Stimulated activated CD4-positive, alpha-beta T cell treated with anti-CD3 and anti-CD28 coated beads, Interleukin-1b, Interleukin-23, amount 100 ng/mL, for 48 hours (primary cell): Measurements from ENCODE around the gene ARHGAP9.

ENCODE experiments used
- DNase-seq: peaks from one replicate; pipeline ENCODE4 v3.0.0-alpha.2; 2020

ARHGAP9 gene

DNA sequence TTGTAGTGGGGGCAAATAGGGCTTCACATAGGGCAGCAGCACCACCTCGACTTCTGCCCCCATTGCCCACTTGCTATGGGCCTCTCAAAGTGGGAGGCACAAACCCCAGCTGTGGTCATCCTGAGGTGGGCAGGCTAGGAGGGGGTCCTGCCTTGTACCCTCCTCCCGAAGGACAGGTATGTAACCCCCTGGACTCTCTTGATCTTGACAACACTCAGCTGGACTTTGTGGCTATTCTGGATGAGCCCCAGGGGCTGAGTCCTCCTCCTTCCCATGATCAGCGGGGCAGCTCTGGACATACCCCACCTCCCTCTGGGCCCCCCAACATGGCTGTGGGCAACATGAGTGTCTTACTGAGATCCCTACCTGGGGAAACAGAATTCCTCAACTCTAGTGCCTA lies 8.0 kb downstream of the ARHGAP9 start:
- no peak for DNase-seq

DNA sequence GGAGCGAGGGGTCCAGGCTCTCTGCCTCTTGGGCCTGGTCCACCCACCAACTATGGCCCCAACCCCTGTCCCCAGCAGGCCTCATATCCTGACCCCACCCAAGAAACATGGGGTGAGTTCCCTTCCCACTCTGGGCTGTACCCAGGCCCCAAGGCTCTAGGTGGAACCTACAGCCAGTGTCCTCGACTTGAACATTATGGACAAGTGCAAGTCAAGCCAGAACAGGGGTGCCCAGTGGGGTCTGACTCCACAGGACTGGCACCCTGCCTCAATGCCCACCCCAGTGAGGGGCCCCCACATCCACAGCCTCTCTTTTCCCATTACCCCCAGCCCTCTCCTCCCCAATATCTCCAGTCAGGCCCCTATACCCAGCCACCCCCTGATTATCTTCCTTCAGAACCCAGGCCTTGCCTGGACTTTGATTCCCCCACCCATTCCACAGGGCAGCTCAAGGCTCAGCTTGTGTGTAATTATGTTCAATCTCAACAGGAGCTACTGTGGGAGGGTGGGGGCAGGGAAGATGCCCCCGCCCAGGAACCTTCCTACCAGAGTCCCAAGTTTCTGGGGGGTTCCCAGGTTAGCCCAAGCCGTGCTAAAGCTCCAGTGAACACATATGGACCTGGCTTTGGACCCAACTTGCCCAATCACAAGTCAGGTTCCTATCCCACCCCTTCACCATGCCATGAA lies 8.6 kb downstream of the ARHGAP9 start:
- no peak for DNase-seq

DNA sequence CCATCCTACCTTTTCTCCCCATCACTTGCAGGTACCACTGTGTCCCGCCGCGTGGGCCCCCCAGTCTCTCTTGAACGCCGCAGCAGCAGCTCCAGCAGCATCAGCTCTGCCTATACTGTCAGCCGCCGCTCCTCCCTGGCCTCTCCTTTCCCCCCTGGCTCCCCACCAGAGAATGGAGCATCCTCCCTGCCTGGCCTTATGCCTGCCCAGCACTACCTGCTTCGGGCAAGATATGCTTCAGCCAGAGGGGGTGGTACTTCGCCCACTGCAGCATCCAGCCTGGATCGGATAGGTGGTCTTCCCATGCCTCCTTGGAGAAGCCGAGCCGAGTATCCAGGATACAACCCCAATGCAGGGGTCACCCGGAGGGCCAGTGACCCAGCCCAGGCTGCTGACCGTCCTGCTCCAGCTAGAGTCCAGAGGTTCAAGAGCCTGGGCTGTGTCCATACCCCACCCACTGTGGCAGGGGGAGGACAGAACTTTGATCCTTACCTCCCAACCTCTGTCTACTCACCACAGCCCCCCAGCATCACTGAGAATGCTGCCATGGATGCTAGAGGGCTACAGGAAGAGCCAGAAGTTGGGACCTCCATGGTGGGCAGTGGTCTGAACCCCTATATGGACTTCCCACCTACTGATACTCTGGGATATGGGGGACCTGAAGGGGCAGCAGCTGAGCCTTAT lies 9.2 kb downstream of the ARHGAP9 start:
- no peak for DNase-seq

DNA sequence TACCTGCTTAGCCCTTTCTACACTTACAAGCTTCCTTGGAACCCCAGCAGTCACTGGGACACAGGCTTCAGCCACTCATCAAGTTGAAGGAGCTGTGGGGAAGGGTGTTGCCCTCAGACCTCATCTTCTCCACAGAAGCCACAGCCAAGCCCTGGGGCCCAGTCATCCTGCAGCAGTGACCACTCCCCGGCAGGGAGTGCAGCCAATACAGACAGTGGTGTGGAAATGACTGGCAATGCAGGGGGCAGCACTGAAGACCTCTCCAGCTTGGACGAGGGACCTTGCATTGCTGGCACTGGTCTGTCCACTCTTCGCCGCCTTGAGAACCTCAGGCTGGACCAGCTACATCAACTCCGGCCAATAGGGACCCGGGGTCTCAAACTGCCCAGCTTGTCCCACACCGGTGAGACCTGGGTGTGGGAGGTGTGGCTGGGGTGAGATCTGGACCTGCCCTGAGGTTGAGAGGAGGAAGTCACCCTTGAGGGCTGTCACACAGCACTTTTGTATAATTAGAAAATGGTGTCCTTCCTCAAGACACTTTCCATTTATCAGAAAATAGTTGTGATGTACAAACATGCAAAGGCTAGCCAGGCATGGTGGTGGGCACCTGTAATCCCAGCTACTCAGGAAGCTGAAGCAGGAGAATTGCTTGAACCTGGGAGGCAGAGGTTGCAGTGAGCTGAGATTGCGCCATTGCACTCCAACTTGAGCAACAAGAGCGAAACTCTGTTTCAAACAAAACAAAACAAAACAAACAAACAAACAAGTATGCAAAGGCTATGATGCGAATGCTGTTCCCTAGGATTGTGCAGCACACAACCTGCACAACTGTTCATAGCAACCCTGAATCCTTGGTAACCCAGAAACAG lies 10.1 kb downstream of the ARHGAP9 start:
- DNase-seq, result no peak

DNA sequence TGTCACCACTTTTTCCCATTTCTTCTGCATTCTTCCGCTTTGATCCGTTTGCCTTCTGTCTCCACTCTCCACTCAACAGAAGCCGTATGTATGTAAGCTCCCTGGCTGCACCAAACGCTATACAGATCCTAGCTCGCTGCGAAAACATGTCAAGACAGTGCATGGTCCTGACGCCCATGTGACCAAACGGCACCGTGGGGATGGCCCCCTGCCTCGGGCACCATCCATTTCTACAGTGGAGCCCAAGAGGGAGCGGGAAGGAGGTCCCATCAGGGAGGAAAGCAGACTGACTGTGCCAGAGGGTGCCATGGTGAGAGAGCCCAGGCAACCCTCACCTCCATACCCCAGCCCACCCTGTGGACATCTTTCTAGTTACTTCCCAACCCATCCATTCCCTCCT lies 11.8 kb downstream of the ARHGAP9 start:
- DNase-seq, result no peak

DNA sequence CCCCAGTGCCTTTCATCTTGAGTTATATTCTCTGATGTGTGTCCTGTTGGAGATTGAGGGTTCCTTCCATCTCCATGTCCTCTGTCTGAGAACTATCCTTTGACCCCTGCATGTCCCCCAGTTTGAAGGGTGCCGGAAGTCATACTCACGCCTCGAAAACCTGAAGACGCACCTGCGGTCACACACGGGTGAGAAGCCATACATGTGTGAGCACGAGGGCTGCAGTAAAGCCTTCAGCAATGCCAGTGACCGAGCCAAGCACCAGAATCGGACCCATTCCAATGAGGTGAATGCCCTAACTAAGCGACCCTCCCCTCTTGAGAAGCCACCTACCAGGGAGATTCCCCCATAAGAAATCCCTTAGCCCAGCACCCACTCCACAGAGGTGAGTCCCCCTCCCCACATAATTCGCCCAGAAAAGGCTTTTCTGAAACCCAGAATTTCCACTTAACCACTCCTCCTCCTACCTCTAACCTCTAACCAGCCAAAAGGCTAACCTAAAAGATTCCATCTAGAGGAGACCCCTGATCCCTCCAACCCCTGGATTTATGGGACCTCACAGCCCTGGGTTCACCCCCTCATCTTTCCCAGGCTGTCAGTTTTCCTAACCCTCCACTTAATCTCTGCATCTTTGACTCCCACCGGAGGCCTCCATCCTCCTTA lies 12.3 kb downstream of the ARHGAP9 start:
- DNase-seq, result no peak

DNA sequence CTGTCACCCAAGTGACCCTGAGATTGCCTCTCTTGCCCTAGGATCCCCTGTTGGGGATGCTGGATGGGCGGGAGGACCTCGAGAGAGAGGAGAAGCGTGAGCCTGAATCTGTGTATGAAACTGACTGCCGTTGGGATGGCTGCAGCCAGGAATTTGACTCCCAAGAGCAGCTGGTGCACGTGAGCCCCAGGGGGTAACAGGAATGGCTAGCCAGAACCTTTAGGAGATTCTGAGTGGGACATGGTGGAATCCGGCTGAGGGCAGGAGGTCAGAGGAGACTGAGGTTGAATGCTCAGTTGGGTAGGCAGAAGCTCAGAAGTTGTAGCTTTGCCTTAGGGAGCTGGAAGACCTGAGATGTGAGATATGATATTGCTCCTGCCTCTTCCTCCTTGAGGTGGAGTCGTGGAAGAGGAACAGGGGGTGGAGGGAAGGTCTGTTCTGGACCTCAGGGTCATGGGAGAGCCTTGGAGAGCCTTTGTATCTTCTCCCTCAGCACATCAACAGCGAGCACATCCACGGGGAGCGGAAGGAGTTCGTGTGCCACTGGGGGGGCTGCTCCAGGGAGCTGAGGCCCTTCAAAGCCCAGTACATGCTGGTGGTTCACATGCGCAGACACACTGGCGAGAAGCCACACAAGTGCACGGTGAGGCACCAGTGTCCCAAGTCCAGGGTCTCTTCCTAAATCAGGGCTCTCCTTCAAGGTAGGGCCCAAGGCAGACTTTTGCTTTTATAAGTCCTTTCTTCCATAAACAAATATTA lies 13.7 kb downstream of the ARHGAP9 start:
- DNase-seq, result no peak

DNA sequence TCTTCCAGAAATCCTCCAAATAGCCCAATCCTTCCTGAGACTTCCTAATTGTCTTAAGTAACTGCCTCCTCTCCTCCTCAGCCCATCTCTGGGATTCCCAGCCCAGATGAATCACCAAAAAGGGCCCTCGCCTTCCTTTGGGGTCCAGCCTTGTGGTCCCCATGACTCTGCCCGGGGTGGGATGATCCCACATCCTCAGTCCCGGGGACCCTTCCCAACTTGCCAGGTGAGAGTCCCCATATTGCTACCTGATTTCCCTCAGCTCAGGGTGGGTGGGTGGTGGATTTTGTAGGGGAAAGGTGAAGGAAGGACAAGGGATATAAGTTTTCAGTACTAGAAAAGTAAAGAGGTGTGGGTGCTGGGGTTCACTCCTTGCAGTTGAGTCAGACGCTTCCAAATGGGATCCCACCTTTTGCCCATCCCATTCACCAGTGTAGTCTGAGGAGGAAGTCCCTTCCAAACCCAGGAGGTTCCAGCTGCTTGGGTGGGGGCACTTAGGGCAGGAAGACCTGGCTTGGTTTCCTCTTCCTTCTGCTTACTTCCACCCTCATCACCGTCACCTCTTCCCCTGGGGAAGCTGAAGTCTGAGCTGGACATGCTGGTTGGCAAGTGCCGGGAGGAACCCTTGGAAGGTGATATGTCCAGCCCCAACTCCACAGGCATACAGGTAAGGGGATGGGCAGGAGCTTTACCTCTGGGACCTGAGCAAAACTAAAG lies 14.5 kb downstream of the ARHGAP9 start:
- DNase-seq, result no peak

DNA sequence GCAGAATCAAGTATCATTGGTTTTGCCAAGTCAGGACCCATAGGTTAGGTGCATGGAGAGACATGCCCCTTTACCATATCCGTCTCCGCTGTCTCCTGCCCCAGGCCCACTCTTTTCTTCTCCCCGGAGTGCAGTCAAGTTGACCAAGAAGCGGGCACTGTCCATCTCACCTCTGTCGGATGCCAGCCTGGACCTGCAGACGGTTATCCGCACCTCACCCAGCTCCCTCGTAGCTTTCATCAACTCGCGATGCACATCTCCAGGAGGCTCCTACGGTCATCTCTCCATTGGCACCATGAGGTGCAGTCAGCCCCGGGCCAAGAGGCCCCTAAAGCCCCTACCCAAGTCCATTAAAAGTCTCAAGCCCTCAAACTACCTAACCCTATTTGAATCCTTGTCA lies 15.1 kb downstream of the ARHGAP9 start:
- DNase-seq, result no peak

DNA sequence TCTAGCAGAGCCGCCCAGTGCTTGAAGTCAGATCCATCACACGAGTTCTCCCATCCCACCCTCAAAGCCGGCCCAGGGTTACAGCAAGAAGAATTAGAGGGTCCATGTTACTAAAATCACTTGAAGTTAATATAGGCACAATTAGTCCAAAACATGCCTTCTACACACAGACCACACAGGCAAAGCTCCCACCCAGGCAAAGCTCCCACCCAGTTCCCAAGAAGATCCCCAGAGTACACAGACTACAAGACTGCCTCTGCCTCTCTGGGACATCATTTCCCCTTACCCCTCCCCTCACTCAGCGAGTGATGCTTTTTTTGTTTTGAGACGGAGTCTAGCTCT lies 16.8 kb downstream of the ARHGAP9 start:
- no peak for DNase-seq

DNA sequence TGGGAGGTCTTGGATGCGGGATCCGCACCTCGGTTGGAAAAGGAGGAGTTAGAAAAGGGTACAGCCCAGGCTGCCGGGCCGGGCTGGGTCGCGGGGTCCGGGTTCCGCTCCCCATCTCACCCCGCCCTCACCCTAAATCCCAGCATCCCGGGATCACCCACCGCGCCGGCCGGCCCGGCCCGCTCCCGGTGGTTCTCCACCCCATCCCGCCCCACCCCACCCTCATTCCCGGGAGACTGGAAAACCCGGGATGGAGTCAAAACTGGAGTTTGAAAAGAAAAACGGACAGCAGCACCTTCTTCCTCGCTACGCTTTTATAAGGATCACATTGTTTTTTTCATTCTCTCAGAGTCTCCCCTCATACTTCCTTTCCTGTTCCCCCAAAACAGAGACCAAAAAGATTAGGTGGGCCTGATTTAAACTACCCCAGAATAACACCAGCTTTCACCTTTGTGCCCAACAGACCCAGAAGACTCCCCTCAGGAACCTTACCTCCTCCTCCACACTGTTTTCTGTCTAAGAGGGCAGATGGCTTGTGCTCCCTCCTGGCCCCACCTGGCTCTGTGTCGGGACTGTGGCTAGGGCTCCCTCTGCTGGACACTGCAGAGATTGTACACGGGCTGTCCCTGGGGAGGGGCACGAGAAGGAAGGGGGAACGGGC lies 17.3 kb downstream of the ARHGAP9 start:
- DNase-seq, result peak; percentile 92

DNA sequence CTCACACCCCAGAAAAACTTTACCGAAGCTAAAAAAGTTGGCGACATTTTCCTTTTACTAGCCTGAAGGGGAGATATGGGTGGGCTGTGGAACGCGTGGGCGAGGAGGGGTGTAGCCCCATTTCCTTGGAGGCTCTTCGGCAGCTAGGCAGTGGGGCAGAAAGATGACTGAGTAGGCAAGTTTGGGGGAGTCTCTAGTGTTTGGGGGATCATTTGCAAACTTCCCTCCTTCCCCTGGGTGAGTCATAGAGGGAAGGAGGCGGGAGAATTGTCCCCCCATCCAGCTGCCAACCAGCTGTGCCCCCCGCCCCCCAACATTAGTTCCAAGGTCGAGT lies 17.8 kb downstream of the ARHGAP9 start:
- DNase-seq, result no peak

DNA sequence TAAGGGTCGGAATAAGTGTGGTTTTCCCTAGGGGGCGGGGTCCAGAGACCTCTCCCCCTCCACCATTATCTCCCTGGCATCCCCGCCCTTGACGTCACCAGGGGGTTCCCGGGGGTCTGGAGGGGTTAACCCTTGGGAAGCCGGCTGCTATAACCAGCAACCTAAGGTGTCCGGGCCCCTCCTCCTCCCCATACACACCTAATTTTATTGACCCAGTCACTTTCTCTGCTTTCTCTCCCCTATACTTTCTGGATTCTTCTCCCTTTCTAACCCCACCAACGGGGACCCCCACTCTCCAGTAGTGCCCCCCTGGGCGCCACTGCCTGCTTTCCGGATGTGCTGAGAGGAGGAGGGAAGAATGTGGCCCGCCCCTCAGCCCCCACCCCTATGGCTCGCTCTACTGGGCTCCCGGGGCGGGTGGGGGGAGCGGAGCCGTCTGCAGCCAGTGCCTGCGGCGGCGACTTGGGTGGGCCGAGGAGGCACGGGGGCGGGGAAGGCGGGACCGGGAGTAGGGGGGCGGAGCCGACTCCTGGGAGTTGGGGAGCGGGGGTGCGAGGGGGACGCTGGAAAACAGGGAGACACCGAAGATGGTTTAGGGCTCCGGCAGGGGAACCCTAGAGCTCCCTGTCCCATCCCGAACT lies 18.3 kb downstream of the ARHGAP9 start:
- no peak for DNase-seq

DNA sequence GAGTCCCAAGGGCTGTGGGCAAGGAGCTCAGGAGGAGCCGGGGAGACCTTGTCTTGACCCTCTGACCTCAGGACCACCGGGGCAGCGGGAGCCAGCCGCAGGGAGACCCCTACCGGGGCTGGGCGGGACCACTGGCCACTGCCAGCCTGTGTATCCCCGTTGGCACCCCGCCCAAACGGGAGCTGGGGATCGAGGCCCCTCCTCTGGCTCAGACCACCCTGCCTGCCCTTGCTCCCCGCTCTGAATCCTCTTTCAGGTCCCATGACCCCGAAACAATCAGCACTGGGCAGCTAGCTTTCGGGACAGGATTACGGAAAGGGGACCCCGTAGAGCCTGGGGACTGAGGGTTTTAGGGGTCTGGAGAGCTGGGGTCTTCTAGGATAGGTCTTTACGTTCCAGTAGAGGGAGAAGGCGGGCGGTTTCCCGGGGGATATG lies 18.8 kb downstream of the ARHGAP9 start:
- no peak for DNase-seq

DNA sequence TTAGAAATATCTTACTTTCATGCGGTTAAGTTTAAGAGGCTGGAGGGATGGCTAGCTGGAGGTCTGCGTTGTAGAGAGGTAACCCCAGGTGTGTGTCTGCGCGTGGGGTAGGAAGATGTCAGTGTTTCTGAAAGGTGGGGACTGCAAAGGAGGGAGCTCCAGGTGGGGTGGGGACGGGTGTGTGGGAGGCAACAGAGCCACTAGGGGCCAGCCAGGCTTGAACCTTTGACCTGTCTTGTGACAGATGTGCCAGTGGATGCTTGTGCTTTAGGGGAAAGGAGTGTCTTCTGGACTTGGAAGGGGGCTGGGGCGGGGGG lies 19.2 kb downstream of the ARHGAP9 start:
- no peak for DNase-seq

DNA sequence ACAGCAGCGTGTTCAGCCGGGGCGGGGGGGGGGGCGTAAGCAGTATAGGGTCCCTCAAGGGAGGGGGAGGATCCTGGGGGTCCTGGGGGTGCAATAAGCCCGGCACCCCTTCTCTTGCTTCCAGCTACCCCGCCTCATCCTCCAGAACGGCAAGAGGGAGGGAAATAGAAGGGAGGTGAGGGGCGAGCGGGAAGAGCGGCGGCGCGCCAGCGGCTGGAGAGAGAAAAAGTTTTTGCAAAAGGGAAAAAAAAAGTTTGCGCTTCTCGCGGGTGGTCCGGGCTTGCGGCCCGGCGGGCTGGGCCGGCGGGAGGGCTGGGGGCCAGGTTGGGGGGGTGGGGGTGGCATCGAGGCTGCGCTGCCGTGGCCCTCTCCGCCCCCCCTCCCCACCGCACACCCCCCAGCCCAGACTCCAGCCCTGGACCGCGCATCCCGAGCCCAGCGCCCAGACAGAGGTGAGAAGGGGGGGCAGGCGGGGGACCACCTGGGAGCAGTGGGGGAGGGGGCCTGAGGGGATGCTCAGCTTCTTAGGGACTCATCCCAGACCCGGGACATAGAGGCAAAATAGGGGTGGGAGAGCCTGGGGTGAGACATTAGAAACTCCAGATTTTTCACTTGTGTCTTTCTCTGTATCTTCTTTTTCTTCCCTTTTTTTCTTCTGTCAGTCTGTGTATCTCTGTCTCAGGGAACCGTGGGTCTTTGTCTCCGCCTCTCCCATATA lies 19.8 kb downstream of the ARHGAP9 start, which contains the start of gene GLI1:
TSS of gene GLI1 (plus strand) at position 36 of the 718 bp plus-strand sequence. CDS start 3,907 bp downstream, outside the sequence.
- DNase-seq, result peak; percentile 56

DNA sequence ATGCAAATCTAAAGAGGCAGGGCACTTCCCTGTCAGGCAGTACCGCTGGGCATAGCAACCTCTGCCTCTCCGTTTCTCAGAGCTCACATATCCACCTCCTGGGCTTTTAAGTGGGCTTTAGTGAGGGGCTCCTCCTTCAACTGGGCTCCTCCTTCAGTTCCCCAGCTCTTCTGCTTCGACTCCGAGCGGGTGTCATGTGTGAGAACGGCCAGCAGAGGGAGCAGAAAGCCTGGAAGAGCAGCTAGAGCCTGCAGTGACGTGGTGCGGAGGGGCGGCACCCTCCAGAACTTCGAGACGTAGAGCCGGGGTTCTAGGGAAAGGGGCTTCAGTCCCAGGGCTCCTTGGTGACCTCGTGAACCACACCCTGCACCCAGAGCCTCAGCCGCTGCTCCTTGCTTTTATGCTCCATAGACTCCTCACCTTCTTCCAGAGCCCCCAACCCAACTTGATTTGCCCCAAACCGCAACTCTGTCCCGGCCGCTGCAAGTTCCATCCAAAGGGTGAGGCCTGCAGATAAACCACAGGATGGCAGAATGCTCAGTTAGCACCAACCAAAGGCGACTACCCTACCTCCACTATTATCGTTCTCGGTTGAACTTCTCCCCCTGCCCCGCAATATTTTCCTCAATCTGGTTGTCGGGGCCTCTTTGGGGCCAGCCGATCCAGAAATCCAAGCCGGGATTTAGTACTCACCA lies 20.5 kb downstream of the ARHGAP9 start:
- DNase-seq, result peak; percentile 95

DNA sequence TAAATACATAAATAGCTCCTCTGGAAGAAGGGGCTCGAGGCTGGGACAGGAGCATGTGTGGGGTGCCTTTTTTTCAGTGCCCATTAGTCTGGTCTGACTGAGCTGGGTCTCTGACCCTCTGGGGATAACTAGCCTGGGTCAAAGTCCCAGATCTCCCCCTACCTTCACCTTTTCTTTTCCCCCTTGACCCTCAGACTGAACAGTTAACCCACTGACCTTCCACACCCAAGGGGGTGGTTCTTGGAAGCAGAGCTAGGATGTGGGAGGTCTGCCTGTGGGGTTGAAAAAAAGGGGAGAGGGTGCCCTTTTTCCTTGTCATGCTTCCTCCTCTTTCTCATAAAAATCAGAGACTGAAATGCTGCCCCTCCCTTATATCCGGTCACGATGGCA lies 21.0 kb downstream of the ARHGAP9 start:
- no peak for DNase-seq

DNA sequence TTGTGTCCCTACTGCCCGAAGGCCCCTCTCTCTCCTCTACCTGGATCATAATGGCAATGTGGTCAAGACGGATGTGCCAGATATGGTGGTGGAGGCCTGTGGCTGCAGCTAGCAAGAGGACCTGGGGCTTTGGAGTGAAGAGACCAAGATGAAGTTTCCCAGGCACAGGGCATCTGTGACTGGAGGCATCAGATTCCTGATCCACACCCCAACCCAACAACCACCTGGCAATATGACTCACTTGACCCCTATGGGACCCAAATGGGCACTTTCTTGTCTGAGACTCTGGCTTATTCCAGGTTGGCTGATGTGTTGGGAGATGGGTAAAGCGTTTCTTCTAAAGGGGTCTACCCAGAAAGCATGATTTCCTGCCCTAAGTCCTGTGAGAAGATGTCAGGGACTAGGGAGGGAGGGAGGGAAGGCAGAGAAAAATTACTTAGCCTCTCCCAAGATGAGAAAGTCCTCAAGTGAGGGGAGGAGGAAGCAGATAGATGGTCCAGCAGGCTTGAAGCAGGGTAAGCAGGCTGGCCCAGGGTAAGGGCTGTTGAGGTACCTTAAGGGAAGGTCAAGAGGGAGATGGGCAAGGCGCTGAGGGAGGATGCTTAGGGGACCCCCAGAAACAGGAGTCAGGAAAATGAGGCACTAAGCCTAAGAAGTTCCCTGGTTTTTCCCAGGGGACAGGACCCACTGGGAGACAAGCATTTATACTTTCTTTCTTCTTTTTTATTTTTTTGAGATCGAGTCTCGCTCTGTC lies 22.8 kb downstream of the ARHGAP9 start:
- DNase-seq, result no peak
